K562 (cell line): Measurements from ENCODE around the gene UTP4. TPM values are rescaled to one million over a fixed set of nuclear protein-coding genes. Genes with fewer than 3 reads are reported as not detected.

ENCODE experiments used
- ATAC-seq: fragments of 200-7000 bp; cut with Tn5 transposase; 3 replicates; pipeline ENCODE4 v1.9.1; 2020; ENCODE audit warnings: moderate library complexity
- BruUV-seq: library from RNA; stranded (reverse); fragments of 400-500 nt; replicated peaks from 2 replicates; lab custom pipeline; 2021; lab: Mats Ljungman, UMichigan
- CTCF ChIA-PET: fragments of 300-600 bp; formaldehyde crosslinking; extraction: SDS; loops from one replicate; lab custom pipeline; 2021; ENCODE audit warnings: low intra/inter-chr PET ratio; lab: Yijun Ruan, JAX
- POLR2A ChIA-PET: fragments of 300-600, 350-650 bp; sonication (Branson Sonifier 250); formaldehyde crosslinking; extraction: SDS; loops from one replicate; lab custom pipeline; 2021; ENCODE audit warnings: antibody characterized with exemption, inconsistent platforms; lab: Yijun Ruan, JAX
- DNase-seq, 4 experiments: peaks; one replicate each; pipeline versions ENCODE4 v3.0.0 to v3.0.0-alpha.2; 2011 to 2018; ENCODE audit warnings: low spot score in 3 of 4, mixed read lengths in 3 of 4; ENCODE audit errors: extremely low read depth in 1 of 4
- FAIRE-seq: peaks from 2 replicates; lab custom pipeline; 2011; peaks lifted over from hg19 to GRCh38; lab: Jason Lieb, UNC
- H2AFZ ChIP-seq: 2 replicates; pipeline ENCODE4 v1.6.0; 2011; ENCODE audit warnings: low read depth, low read length, control low read depth, inconsistent platforms
- H3K27ac ChIP-seq: fragments of 200-600 bp; 3 replicates; pipeline ENCODE4 v1.8.0; 2011; ENCODE audit warnings: low read depth, mild to moderate bottlenecking, control low read depth, inconsistent platforms, low read length, moderate library complexity, mixed read lengths; ENCODE audit errors: extremely low read depth
- H3K27me3 ChIP-seq, 2 experiments: fragments of 300-600 bp in 1 of 2; 2 replicates in 1 of 2; 3 replicates in 1 of 2; pipeline versions ENCODE4 v1.6.0 to v1.8.0; 2011; ENCODE audit warnings: inconsistent platforms in 2 of 2, low read length in 2 of 2, mild to moderate bottlenecking in 1 of 2, mixed read lengths in 1 of 2, moderate library complexity in 1 of 2; ENCODE audit not compliant: control insufficient read depth in 2 of 2, insufficient read depth in 2 of 2
- H3K36me3 ChIP-seq: fragments of 300-600 bp; 3 replicates; pipeline ENCODE4 v1.8.0; 2011; ENCODE audit warnings: mild to moderate bottlenecking, low read length, inconsistent platforms; ENCODE audit not compliant: control insufficient read depth, insufficient read depth
- H3K4me1 ChIP-seq, 2 experiments: fragments of 200-600 bp in 1 of 2; replicated peaks in 1 of 2; 2 replicates in 1 of 2; 3 replicates in 1 of 2; pipeline versions ENCODE4 v1.5.1 to v1.8.0; 2011; ENCODE audit warnings: inconsistent platforms in 2 of 2, low read length in 2 of 2, mild to moderate bottlenecking in 1 of 2, mixed read lengths in 1 of 2, moderate library complexity in 1 of 2; ENCODE audit not compliant: control insufficient read depth in 2 of 2, insufficient read depth in 2 of 2
- H3K4me2 ChIP-seq: 2 replicates; pipeline ENCODE4 v1.6.1; 2011; ENCODE audit warnings: low read length, control low read depth, inconsistent platforms, mixed read lengths; ENCODE audit not compliant: insufficient read depth
- H3K4me3 ChIP-seq: fragments of 200-600 bp; sonication (generic), shearing (Covaris generic); 2 replicates; pipeline ENCODE4 v1.5.1; 2016; ENCODE audit warnings: control low read depth, inconsistent platforms
- H3K79me2 ChIP-seq: fragments of 200-600 bp; 3 replicates; pipeline ENCODE4 v1.8.0; 2011; ENCODE audit warnings: low read length, inconsistent platforms; ENCODE audit not compliant: control insufficient read depth, insufficient read depth
- H3K9ac ChIP-seq, 2 experiments: 2 replicates each; pipeline versions ENCODE4 v1.6.0 to v1.6.1; 2011; ENCODE audit warnings: low read depth in 2 of 2, low read length in 2 of 2, control low read depth in 1 of 2, inconsistent platforms in 1 of 2, mild to moderate bottlenecking in 1 of 2, mixed read lengths in 1 of 2; ENCODE audit not compliant: insufficient read depth in 1 of 2
- H3K9me1 ChIP-seq: one replicate; pipeline ENCODE4 v1.6.0; 2011; ENCODE audit warnings: inconsistent platforms, mild to moderate bottlenecking, low read length, moderate library complexity; ENCODE audit not compliant: control insufficient read depth, insufficient read depth
- H3K9me3 ChIP-seq: replicated peaks from 2 replicates; pipeline ENCODE4 v1.5.1; 2011; ENCODE audit warnings: low read depth, low read length, inconsistent platforms; ENCODE audit not compliant: control insufficient read depth, insufficient read depth
- H4K20me1 ChIP-seq: replicated peaks from 2 replicates; pipeline ENCODE4 v1.6.1; 2011; ENCODE audit warnings: low read length, inconsistent platforms, mixed read lengths; ENCODE audit not compliant: control insufficient read depth, insufficient read depth
- NR2C1 ChIP-seq, 2 experiments: fragments of 450-650 bp; IDR thresholded peaks; 2 replicates each; pipeline ENCODE4 v1.6.1; 2017; ENCODE audit warnings: mild to moderate bottlenecking in 2 of 2, antibody characterized with exemption in 1 of 2, inconsistent platforms in 1 of 2, missing compliant biosample characterization in 1 of 2, missing genetic modification characterization in 1 of 2
- TCFL5 ChIP-seq: fragments of 250-450 bp; sonication (Bioruptor Pico); conservative IDR thresholded peaks from 2 replicates; pipeline ENCODE4 v1.6.1; 2021; ENCODE audit warnings: mild to moderate bottlenecking, moderate library complexity, matching md5 sums
- WHSC1 ChIP-seq: IDR thresholded peaks from one replicate; pipeline ENCODE4 v1.6.1; 2012; ENCODE audit warnings: low read length, control low read depth, inconsistent platforms
- WGBS: fragments of 100-300 bp; shearing (Covaris generic); methylation state at CpG from one replicate; pipeline ENCODE4 v1.1.6; 2016; ENCODE audit warnings: low coverage, mixed read lengths; ENCODE audit not compliant: insufficient coverage; ENCODE audit errors: missing lambda C conversion rate; 5-methylcytosine and 5-hydroxymethylcytosine counted together
- in situ Hi-C: fragments of 300-500 bp; cut with MboI; formaldehyde crosslinking; loops from 4 replicates; pipeline ENCODE4 v1.15.0; 2018; ENCODE audit warnings: inconsistent platforms, mixed read lengths
- intact Hi-C: fragments of 100-400 bp; cut with micrococcal nuclease; formaldehyde crosslinking; loops from 2 replicates; pipeline ENCODE4 v1.14.2; 2022
- polyA plus RNA-seq, 8 experiments: library from polyadenylated mRNA; depleted of rRNA in 4 of 8; stranded (reverse) in 5 of 8; unstranded in 3 of 8; fragments of >200 nt; fragmentation: Nextera tagmentation in 2 of 8; fragmentation: Illumina TruSeq in 1 of 8; extraction: Ambion mirVana in 2 of 8; extraction: Trizol in 1 of 8; gene quantifications; 2 replicates each; pipeline versions ENCODE4 v1.2.1 to v1.2.3, GENCODE V29; 2011 to 2014; ENCODE audit warnings: inconsistent platforms in 1 of 8, missing spikeins in 1 of 8
- total RNA-seq, 7 experiments: library from RNA; depleted of rRNA in 6 of 7; stranded (reverse); fragments of >200 nt in 6 of 7; fragmentation: Illumina TruSeq in 2 of 7; extraction: Trizol in 2 of 7; gene quantifications; 2 replicates each; pipeline versions ENCODE4 v1.2.1 to v1.2.3, GENCODE V29; 2011 to 2021; ENCODE audit warnings: low replicate concordance in 1 of 7
- TF ChIP-seq, protein P1 (sequence below): fragments of 250-450 bp; sonication (Bioruptor Pico); IDR thresholded peaks from 2 replicates; pipeline ENCODE4 v1.5.0; 2020; ENCODE audit warnings: mild to moderate bottlenecking
- TF ChIP-seq, protein P2 (sequence below): fragments of 450-650 bp; formaldehyde crosslinking; IDR thresholded peaks from 2 replicates; pipeline ENCODE4 v1.4.0; 2022; ENCODE audit warnings: mild to moderate bottlenecking, moderate library complexity
- TF ChIP-seq, protein P3 (sequence below): fragments of 250-450 bp; sonication (Bioruptor Pico); IDR thresholded peaks from 2 replicates; pipeline ENCODE4 v1.5.0; 2021
- TF ChIP-seq, protein P4 (sequence below): fragments of 450-650 bp; IDR thresholded peaks from 2 replicates; pipeline ENCODE4 v1.6.1; 2016; ENCODE audit warnings: mild to moderate bottlenecking, moderate library complexity

The UTP4 gene
- total and polyA plus RNA-seq, 9 of the 15 experiments (the other 6 are each of a cell fraction or from before 2014, with no cell fraction given): 46.1 to 203 (median 145) TPM

DNA sequence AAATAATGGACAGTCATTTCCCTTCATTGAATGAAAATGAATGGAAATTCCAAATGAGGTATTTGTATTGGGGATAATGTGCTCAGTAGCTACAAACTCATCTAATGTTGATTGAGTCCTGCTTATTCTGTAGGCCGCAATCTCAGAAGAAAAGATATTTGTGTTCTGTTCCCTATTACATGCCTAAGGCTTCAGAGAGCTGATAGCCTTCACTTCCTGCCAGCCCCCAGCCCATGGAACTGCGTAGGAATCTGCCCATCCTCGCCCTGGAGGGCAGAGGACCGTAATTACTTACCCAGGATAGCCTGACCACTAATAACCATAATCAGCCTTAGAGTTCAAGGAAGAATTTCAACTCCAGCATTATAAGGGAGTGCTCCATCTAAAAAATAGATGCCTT is 36.6 kb downstream of the UTP4 start:
- H2AFZ ChIP-seq: no peak overlapping the region
- H3K9me3 ChIP-seq: no peaks in the 10 kb centered on the region
- FAIRE-seq (no peak), ATAC-seq (no peak), DNase-seq (no peak)
- H3K27me3 ChIP-seq: no peaks in the 10 kb centered on the region
- in situ Hi-C loops: no loop called here
- intact Hi-C loops: no loop called here
- no peak overlapping the region for H3K9ac ChIP-seq
- no peak overlapping the region for H3K4me3 ChIP-seq
- H3K36me3 ChIP-seq: peaks cover 67% of the 10 kb centered on the region
- H3K79me2 ChIP-seq: no peaks in the 10 kb centered on the region
- POLR2A ChIA-PET: interaction anchor here (0.6 to 1.7 kb wide), 2 partner anchors 9 to 1363 kb away, joined by 4 to 5 read pairs; partner anchors contain the start of gene RANBP10
- H4K20me1 ChIP-seq: no peaks in the 10 kb centered on the region; the same call in 1 of the 2 replicates
- no peak overlapping the region for H3K4me2 ChIP-seq
- WGBS: 94% methylated on average over 4 of the region's 4 CpGs
- H3K27ac ChIP-seq: no peak overlapping the region
- H3K4me1 ChIP-seq: peaks cover under 1 to 19% of the 10 kb centered on the region in 2 experiments
- no peaks in the 10 kb centered on the region for H3K9me1 ChIP-seq
- CTCF ChIA-PET: no interaction called here
- no TSS peak for BruUV-seq
- no peak for TF ChIP-seq WHSC1
- TF ChIP-seq, protein P1, sequence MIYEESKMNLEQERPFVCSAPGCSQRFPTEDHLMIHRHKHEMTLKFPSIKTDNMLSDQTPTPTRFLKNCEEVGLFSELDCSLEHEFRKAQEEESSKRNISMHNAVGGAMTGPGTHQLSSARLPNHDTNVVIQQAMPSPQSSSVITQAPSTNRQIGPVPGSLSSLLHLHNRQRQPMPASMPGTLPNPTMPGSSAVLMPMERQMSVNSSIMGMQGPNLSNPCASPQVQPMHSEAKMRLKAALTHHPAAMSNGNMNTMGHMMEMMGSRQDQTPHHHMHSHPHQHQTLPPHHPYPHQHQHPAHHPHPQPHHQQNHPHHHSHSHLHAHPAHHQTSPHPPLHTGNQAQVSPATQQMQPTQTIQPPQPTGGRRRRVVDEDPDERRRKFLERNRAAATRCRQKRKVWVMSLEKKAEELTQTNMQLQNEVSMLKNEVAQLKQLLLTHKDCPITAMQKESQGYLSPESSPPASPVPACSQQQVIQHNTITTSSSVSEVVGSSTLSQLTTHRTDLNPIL (CRISPR knock-in tag): no peak
- TF ChIP-seq, protein P2, sequence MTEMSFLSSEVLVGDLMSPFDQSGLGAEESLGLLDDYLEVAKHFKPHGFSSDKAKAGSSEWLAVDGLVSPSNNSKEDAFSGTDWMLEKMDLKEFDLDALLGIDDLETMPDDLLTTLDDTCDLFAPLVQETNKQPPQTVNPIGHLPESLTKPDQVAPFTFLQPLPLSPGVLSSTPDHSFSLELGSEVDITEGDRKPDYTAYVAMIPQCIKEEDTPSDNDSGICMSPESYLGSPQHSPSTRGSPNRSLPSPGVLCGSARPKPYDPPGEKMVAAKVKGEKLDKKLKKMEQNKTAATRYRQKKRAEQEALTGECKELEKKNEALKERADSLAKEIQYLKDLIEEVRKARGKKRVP (CRISPR knock-in tag): no peak
- TF ChIP-seq TCFL5 (CRISPR knock-in tag): no peak
- TF ChIP-seq, protein P3, sequence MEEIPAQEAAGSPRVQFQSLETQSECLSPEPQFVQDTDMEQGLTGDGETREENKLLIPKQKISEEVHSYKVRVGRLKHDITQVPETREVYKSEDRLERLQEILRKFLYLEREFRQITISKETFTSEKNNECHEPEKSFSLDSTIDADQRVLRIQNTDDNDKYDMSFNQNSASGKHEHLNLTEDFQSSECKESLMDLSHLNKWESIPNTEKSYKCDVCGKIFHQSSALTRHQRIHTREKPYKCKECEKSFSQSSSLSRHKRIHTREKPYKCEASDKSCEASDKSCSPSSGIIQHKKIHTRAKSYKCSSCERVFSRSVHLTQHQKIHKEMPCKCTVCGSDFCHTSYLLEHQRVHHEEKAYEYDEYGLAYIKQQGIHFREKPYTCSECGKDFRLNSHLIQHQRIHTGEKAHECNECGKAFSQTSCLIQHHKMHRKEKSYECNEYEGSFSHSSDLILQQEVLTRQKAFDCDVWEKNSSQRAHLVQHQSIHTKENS (CRISPR knock-in tag): no peak
- no peak for TF ChIP-seq NR2C1 (IDR thresholded peaks at IDR 0.05)
- TF ChIP-seq NR2C1 (tag; IDR thresholded peaks at IDR 0.05): no peak
- TF ChIP-seq, protein P4, sequence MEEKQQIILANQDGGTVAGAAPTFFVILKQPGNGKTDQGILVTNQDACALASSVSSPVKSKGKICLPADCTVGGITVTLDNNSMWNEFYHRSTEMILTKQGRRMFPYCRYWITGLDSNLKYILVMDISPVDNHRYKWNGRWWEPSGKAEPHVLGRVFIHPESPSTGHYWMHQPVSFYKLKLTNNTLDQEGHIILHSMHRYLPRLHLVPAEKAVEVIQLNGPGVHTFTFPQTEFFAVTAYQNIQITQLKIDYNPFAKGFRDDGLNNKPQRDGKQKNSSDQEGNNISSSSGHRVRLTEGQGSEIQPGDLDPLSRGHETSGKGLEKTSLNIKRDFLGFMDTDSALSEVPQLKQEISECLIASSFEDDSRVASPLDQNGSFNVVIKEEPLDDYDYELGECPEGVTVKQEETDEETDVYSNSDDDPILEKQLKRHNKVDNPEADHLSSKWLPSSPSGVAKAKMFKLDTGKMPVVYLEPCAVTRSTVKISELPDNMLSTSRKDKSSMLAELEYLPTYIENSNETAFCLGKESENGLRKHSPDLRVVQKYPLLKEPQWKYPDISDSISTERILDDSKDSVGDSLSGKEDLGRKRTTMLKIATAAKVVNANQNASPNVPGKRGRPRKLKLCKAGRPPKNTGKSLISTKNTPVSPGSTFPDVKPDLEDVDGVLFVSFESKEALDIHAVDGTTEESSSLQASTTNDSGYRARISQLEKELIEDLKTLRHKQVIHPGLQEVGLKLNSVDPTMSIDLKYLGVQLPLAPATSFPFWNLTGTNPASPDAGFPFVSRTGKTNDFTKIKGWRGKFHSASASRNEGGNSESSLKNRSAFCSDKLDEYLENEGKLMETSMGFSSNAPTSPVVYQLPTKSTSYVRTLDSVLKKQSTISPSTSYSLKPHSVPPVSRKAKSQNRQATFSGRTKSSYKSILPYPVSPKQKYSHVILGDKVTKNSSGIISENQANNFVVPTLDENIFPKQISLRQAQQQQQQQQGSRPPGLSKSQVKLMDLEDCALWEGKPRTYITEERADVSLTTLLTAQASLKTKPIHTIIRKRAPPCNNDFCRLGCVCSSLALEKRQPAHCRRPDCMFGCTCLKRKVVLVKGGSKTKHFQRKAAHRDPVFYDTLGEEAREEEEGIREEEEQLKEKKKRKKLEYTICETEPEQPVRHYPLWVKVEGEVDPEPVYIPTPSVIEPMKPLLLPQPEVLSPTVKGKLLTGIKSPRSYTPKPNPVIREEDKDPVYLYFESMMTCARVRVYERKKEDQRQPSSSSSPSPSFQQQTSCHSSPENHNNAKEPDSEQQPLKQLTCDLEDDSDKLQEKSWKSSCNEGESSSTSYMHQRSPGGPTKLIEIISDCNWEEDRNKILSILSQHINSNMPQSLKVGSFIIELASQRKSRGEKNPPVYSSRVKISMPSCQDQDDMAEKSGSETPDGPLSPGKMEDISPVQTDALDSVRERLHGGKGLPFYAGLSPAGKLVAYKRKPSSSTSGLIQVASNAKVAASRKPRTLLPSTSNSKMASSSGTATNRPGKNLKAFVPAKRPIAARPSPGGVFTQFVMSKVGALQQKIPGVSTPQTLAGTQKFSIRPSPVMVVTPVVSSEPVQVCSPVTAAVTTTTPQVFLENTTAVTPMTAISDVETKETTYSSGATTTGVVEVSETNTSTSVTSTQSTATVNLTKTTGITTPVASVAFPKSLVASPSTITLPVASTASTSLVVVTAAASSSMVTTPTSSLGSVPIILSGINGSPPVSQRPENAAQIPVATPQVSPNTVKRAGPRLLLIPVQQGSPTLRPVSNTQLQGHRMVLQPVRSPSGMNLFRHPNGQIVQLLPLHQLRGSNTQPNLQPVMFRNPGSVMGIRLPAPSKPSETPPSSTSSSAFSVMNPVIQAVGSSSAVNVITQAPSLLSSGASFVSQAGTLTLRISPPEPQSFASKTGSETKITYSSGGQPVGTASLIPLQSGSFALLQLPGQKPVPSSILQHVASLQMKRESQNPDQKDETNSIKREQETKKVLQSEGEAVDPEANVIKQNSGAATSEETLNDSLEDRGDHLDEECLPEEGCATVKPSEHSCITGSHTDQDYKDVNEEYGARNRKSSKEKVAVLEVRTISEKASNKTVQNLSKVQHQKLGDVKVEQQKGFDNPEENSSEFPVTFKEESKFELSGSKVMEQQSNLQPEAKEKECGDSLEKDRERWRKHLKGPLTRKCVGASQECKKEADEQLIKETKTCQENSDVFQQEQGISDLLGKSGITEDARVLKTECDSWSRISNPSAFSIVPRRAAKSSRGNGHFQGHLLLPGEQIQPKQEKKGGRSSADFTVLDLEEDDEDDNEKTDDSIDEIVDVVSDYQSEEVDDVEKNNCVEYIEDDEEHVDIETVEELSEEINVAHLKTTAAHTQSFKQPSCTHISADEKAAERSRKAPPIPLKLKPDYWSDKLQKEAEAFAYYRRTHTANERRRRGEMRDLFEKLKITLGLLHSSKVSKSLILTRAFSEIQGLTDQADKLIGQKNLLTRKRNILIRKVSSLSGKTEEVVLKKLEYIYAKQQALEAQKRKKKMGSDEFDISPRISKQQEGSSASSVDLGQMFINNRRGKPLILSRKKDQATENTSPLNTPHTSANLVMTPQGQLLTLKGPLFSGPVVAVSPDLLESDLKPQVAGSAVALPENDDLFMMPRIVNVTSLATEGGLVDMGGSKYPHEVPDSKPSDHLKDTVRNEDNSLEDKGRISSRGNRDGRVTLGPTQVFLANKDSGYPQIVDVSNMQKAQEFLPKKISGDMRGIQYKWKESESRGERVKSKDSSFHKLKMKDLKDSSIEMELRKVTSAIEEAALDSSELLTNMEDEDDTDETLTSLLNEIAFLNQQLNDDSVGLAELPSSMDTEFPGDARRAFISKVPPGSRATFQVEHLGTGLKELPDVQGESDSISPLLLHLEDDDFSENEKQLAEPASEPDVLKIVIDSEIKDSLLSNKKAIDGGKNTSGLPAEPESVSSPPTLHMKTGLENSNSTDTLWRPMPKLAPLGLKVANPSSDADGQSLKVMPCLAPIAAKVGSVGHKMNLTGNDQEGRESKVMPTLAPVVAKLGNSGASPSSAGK: no peak
